HG03575 (cell line): ENCODE data around the gene PPARG.

Source experiments
- ATAC-seq: cut with Tn5 transposase; IDR thresholded peaks from one replicate; pipeline ENCODE4 v1.9.1; 2021; ENCODE audit not compliant: unreplicated experiment, insufficient number of reproducible peaks, low FRiP score; ENCODE audit errors: extremely low read depth

The PPARG gene

DNA sequence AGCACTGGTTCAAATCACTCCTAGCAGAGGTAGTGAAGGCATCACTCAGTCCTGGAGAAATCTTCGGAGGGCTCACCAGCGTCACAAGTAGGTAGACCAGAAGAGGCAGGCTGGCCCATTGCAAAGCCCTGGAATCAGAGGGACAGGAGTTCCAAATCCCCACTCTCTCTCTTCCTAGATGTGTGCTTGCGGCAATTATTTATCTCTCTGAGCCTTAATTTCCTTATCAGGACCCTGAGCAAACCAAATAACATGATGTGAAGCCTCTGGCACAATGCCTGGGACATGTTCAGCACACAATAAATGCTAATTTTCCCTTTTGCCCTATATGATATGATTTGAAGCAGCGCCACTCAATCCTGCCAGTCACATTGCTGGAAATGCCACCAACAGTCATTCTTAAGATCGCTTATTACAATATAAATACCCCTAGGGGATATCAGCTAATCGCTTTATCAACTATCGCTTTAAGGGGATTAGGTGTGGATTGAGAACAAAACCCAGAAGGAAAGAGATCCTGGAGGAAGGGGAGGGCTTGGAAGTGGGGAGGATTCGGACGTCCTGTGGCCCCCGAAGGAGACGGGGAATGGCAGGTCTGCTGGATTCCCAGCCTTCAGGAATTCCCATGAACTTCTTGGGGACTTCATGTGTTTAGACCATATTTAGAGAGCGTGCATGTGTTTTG is 135.9 kb downstream of the PPARG start:
- no peak for ATAC-seq

DNA sequence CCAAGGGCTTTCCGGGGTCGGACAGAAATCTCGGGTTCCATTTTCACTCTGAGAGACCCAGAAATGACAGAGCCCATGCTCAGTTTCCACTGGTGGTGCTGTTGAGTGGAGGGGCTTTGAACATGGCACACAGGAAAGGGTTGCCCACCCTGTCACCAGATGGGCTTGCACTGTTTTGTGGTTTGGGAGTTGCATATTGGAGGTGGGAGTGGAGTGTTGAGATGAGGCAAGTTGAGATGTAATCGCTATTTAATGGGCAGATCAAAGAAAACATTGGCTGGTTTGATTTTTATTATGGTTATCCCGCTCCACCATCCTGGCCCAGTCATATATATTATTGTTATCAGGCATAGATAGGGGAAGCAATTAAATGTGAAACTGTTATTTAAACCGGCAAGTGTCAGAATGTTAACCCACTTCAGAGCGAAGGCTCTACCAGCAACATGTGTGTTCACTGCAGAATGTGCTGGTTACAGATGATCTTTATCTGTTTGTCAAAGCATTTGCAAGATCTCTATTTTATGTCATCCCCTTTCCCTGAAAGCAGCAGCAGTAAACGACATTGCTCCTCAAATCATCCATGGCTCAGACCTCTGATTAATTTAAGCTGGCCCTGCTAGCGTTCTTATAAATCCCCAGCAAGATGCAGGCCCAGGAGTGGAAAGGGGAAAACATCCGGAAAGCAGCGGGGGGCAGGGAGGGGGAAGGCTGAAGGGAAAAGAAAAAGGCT is 137.1 kb downstream of the PPARG start:
- no peak for ATAC-seq

DNA sequence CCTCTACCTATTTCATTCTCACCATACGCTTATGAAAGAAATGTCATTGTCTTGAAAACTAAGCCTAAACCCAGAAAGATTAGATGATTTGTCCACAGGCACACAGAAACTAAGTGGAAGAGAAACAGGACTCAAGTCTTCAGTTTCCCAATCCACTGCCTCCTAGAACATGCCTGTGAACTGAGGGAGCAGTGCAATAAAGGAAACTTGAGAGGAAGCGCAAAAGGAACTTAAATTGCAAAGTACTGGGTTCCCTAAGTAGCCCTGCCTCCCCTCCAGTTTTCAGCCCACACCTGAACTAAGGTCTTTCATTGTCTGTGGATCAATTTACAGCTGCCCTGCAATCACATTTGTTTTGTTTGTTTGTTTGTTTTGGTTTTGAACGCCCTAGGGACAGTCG is 138.7 kb downstream of the PPARG start:
- no peak for ATAC-seq

DNA sequence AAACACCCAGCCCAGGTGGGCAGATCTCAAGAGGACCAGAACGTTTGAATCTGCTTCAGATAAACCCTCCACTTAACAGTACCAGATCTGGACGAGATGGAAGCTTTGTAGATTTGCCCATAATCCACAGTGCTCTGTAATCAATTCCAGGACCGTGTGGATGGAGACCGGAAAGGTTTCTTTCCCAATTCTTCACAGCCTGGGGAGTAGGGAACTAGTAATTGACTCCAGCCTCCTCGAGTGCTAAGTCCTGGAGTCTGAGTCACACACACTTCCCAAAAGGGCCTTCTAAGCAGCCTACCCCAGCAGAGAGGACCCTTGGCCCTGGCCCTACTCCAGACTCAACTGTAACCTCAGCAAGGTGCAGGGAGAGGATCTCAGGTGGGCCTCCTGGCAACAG is 139.3 kb downstream of the PPARG start:
- no peak for ATAC-seq

DNA sequence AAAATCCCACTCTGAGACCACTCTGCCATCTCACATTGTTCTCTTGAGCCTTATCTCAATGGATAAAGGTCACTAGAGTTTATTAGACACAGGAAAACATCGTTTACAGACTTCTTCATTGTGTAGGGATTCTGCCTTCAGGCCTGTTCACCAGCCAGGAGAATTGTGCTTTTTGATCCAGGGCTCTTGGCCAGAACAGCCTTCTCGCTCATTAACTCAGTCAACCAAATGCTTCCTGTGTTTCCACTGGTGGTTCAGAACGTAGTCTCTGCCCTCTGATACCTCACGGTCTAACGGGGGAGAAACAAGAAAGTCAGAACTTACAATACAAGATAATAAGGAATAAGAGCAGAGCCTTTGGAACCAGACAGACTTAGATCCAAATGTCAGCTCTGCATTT is 141.2 kb downstream of the PPARG start:
- ATAC-seq, result no peak

DNA sequence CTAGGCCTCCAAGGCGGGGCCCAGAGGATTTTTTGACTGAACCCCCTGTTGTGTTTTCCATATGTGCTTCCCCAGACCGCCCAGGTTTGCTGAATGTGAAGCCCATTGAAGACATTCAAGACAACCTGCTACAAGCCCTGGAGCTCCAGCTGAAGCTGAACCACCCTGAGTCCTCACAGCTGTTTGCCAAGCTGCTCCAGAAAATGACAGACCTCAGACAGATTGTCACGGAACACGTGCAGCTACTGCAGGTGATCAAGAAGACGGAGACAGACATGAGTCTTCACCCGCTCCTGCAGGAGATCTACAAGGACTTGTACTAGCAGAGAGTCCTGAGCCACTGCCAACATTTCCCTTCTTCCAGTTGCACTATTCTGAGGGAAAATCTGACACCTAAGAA is 145.0 kb downstream of the PPARG start:
- no peak for ATAC-seq

DNA sequence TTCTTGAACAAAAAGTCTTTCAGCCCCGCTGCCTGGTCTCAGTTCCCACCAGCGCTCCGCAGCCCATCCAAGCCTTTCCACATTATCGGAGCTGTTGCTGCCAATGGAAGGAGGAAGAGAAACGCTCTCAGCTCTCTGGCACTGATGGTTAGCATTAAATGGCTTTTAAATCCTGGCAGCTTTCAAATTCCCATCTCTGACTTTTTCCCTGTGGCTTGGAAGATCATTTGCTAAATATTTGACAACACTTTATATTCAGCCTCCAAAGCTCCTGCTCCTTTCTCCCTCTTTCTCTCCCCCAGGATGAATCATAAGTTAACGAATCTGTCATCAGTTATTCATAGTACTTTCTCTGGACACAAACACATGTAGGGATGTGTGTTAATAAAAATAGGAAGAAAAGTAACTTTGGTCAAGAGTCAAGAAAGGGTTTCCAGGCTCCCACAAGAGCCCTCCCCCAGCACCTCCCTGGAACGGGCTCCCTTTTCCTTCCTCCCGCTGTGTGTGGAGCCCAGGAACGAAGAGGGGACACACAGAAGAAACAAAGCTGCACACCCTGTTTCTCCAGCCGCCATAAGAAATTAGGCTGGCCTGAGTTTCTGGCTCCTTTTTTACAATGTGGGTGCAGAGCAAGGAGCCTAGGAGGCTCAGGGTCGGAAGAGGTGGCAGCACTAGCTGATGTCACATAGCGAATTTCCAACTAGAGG is 147.8 kb downstream of the PPARG start:
- ATAC-seq, result no peak

DNA sequence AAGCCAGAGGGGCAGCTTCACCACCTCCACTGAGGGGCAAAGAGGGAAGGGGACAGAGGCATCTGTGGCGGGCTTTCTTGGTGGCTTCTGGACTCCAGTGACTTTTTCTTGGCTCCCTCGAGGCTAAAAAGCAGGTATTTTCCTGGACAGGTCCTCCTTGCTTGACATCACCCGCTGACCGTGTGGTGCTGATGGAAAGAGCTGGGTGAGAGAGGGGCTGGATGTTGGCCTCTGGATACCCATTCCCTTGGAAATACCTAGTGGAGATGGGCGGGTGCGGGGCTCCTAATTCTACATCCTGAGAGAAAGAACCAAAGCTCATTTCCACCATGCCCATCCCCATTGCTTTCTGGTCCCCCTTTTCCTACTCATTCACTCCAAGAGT is 148.3 kb downstream of the PPARG start:
- no peak for ATAC-seq

DNA sequence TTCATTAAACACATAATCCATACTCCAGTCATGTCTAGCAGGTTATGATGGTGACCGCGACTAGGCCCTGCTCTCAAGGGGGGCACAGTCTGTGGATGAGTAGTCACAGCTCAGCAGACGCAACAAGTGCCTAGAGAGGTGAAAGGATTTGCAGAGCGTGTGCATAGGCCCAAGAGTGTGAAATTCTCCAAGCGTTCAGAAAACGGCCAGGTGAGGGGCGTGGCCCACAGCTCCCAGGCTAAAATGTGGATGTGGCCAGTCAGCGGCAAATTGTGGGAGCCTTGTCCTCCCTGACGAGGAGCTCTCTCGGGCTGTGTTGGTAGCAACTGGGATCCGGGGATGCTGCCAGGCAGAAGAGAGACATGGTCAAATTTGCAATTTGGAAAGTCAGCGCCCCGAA is 149.0 kb downstream of the PPARG start:
- ATAC-seq, result no peak

DNA sequence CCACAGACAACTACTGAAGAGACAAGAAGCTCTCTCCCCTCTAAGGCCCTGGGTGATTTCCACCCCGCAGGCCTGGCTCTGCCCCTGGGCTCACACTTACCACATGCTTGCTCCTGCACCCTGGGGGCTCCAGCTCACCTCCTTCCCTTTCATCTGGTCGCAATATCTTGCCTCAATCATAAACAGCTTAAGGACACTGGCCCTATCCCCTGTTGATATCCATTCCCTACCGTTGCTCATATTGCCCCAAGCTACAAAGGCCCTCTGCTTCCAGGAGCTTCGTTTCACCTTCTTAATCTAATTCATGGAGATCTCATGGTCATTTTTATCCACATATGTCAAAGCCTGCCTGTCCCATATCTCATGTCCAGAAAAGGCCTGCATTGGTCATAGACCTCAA is 149.4 kb downstream of the PPARG start:
- ATAC-seq, result no peak

DNA sequence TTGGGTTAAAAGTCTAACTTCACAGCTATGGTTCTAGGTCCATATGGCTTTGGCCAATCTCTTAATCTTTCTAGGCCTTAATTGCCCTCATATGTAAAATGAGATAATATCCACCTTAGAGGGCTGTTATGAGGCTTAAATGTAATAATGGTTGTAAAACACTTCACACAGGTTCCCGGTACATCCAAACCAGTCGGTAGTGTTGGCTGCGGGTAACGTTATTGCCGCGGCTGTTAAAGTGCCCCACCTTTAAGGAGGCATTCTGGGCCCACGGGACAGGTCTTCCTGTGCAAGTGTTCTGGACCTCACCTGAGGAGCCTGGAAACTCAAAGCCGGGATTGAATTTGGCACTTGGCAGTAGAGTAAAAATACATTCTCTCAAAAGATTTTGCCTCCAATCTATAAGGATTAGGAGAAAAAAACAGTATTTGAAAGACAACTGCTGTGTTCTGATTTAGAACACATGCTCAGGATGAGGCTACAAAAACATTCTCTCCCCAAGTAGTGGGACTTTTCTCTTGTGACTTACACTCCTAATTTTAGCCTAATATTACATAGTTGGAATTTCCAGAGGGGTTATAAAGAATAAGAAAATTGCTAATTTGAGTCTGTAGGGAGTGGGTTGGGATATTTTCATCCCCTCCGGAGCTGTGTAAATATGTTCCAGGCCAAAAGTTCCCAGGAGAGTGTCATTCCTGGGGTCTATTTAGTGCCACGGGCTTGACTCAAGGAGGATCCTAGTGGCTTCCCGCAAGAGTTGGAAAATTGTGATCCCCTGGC is 150.5 kb downstream of the PPARG start:
- no peak for ATAC-seq

DNA sequence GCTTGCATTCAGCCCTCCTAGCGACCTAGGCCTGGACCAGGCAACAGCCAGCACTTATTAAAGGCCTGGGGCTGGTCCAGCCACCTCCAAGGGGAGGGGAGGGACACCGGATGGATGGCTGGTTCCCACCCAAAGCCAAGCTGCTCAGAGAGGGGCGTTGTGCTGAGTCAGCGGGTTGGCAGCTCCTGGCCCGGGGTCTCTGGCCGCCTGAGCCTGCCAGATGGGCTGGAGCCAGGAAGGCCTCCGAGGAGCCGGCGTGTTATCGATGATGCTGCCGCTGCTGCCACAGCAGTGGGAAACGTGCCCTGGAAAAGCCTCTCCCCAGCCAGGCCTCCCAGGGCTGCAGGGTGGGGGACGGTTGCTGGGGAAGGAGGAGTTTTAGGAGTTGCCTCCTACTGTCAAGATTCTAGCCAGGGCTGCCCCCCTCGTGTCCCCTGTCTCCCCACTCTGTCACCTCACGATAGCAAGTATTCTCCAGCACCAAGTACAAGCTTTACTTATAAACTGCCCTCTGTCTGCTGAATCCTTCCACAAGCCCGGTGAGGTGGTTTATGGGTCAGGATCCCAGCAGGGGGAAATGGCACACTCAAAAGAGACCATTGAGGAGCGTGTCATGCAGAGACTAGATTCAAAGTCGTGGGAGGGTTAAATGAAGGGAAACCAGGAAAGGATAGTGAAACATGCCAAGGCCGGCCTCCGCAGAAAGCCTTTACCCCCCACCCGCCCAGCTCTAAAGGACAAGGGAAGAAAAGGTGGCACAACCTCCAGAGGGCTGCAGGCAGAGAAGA is 152.3 kb downstream of the PPARG start:
- no peak for ATAC-seq

DNA sequence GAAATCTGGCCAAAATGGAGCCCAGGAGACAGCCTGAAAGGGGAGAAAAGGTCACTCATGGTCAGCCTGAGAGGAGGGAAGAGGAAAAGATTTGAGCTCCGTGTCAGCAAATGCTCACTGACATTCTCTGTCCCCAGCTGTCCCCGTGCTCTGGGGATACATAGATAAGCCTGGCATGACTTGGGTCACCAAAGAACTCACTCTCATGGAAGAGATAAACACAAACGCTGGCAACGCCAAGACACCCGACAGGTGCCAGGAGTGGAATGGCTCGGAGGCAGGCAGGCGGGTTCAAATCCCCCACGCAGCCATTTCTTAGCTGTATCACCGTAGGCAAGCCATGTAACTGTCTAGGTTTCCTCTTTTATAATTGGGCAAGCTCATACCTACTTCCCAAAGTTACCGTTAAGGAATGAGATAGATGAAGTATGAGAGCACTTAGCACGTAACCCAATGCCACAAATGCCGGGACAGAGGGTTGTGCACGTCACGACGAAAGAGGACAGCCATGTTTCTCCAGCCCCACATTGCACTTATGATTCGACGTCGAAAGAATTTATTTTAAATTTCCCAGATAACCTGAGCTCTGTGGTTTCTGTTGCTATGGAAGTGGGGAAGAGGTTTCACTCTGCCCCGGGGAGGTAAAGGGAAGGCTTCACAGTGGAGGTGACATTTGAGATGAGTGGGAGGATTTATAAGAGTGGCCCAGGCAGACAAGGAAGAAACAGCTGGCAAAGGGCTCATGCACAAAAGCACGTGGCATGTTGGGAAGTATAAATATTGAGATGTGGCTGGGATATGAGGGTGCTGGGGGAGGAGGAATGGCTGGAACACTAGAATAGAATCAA is 154.0 kb downstream of the PPARG start:
- ATAC-seq, result no peak

DNA sequence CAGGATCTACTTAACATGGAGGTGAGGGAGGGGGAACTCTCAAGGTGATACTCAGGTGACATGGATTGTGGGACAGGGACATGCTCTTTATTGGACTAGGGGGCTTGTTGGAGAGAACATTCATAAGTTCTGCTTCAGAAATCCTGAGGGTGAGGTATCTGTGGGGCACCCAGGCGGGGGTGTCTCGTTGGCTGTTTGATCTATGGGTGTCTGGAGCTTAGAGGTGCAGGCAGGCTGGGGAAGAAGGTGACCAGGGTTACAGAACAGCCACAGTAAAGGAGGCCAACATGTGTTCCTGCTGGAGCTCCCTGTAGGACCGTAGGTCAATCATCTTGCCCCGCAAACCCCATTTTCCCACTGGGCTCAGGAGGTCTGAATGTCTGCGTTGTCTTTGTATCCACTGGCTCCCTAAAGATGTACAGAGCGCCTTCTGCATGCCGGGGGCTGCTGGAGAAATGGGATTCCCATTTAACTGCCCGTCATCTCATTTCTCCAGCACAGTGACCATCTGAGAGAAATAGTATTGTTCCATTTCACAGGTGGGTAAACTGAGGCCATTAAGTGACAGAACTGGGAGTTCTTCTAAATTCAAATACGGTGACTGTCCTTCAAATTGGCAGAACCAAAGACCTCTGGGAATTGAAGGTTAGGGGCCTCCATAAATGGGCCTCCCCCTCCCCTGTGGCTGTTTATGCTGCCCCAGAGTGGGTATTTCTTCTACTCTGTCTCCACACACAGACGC is 155.1 kb downstream of the PPARG start:
- no peak for ATAC-seq

DNA sequence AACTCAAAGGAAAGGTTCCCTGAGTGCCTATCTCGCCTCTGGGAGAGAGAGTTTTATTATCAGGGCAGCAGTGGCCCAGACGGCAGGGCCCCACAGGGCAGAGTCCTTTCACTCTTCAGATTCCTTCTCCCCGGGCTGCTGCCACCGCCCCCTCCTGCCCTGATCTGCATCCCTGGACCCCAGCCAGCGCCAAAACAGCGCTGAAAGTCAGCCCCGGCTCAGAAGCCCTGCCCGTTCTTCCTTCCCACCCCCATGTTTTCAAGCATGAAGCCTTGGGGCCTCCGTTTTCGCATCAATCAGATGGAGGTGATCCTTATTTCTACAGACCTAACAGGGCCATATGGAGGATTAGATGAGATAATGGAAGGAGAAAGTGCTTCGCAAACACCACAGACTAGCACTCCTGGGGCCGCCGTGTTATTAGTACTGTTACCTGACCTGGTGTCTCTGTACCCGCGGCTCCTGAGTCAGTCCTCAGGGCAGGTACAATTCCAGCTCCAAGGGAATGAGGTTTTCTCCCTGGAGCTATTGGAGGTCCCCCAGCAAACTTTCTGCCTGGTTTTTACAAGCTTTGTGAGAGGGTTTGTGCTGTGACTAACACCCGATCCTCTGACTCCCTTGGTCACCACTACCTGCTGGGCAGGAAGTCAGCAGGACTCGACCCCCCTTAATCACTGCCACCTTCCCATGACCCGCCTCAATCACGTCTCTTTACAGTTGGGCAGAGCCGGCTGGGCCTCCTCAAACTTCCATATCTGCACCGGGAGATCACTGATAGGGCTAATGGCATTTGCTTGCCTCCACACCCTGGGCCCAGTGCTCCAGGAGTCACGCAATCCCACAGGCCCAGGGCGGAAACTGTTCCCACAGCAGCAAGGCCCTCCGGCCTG is 156.0 kb downstream of the PPARG start:
- no peak for ATAC-seq

DNA sequence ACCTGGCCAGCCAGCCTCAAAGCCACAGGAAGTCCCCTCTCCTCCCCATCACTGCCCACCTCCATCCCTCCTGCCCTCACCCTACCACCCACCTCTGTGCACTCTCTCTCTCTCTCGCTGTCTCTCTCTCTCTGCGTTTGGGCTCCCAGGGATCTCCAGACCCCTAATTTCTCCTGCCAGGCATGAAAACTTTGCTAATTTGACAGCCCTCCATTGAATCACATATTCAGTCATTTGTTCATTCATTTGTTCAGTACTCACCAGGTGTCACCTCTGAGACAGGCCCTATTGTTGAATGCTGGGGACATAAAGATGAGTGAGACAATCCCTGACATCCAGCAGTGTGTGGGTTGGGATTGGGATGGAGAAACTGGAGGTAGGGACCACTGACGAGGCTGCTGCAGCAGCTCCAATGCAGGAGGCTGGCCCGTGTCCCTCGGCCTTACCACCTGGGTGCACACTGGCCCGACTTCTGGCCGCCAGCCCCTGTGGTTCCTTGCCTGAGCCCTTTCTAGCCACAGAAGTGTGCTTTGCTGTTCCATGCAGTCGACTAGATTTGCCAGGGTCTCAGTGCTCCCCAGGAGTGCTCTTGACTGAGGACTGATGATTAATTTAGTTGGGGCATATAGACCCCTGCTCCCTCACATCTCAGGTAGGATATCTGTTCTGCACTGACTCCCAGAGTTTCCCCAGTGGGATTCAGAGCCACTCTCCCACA is 156.8 kb downstream of the PPARG start:
- no peak for ATAC-seq
